LNCAP (cell line): ENCODE results near the gene DOCK11.

Experiments
- CTCF ChIP-seq: fragments of 450-650 bp; IDR thresholded peaks from 2 replicates; pipeline ENCODE4 v1.5.1; 2017; ENCODE audit warnings: mild to moderate bottlenecking

The DOCK11 gene

GRCh38 chrX:118614150-118614549 lies 118.5 kb downstream of the DOCK11 start:
- TF ChIP-seq CTCF = no peak

GRCh38 chrX:118615141-118615540 lies 119.5 kb downstream of the DOCK11 start:
- no peak for TF ChIP-seq CTCF

- TF ChIP-seq CTCF = no peak
Observed at GRCh38 chrX:118621081-118621759, 125.6 kb downstream of the DOCK11 start.

GRCh38 chrX:118623062-118623461 lies 127.4 kb downstream of the DOCK11 start:
- TF ChIP-seq CTCF = no peak

GRCh38 chrX:118626346-118626745 lies 130.7 kb downstream of the DOCK11 start:
- TF ChIP-seq CTCF = no peak

GRCh38 chrX:118627084-118627758 lies 131.6 kb downstream of the DOCK11 start:
- TF ChIP-seq CTCF = peak; percentile 54

GRCh38 chrX:118630848-118631247 lies 135.2 kb downstream of the DOCK11 start:
- no peak for TF ChIP-seq CTCF
